Right lobe of liver (tissue), 6 donors: ENCODE results near the gene SCFD2. TPM values are rescaled to one million over a fixed set of nuclear protein-coding genes. Genes with fewer than 3 reads are reported as not detected.

ENCODE experiments used
- ATAC-seq, 4 donors: fragments of 200-7000 bp; cut with Tn5 transposase; one replicate each; pipeline ENCODE4 v1.9.1; 2020; ENCODE audit warnings: mild to moderate bottlenecking in 4 of 4, moderate library complexity in 4 of 4
- DNase-seq, 3 donors: peaks; one replicate each; pipeline ENCODE4 v3.0.0-alpha.2; 2020
- H3K27ac ChIP-seq, 3 donors: fragments of 200-600 bp; one replicate each; pipeline ENCODE4 v1.8.0; 2022
- H3K27me3 ChIP-seq, 2 donors: fragments of 200-600 bp; one replicate each; pipeline ENCODE4 v1.8.0; 2022
- H3K36me3 ChIP-seq, 4 donors: fragments of 200-600 bp; sonication (generic) in 1 of 4; one replicate each; pipeline versions ENCODE4 v1.5.1 to v1.8.0; 2017 to 2022; ENCODE audit warnings: control low read depth in 1 of 4
- H3K4me1 ChIP-seq, 4 donors: fragments of 200-600 bp; sonication (generic) in 1 of 4; one replicate each; pipeline versions ENCODE4 v1.5.1 to v1.8.0; 2017 to 2022; ENCODE audit warnings: control low read depth in 1 of 4
- H3K4me3 ChIP-seq, 3 donors: fragments of 200-600 bp; one replicate each; pipeline ENCODE4 v1.8.0; 2022
- H3K9me3 ChIP-seq, 4 donors: fragments of 200-600 bp; sonication (generic) in 1 of 4; one replicate each; pipeline versions ENCODE4 v1.5.1 to v1.8.0; 2017 to 2022; ENCODE audit warnings: control low read depth in 1 of 4
- CTCF ChIP-seq, 4 donors: fragments of 200-600 bp in 3 of 4; fragments of 450-650 bp in 1 of 4; IDR thresholded peaks; one replicate each; pipeline versions ENCODE4 v1.5.1 to v1.8.0; 2016 to 2022; ENCODE audit warnings: antibody characterized with exemption in 4 of 4, mild to moderate bottlenecking in 2 of 4
- POLR2A ChIP-seq: fragments of 450-650 bp; IDR thresholded peaks from one replicate; pipeline ENCODE4 v1.6.1; 2017; ENCODE audit warnings: antibody characterized with exemption, mild to moderate bottlenecking
- WGBS: methylation state at CpG from one replicate; pipeline ENCODE4 v1.1.6; 2018; ENCODE audit warnings: low coverage, low lambda C conversion rate; ENCODE audit not compliant: insufficient coverage; ENCODE audit errors: missing lambda C conversion rate; 5-methylcytosine and 5-hydroxymethylcytosine counted together
- intact Hi-C, 2 donors: fragments of 100-400 bp; cut with DNase I; formaldehyde crosslinking; loops; one replicate each; pipeline versions ENCODE4 v1.11.2 to v1.14.1; 2022
- total RNA-seq, 6 experiments: library from RNA; depleted of rRNA in 2 of 6; stranded (reverse); fragments of >200 nt in 2 of 6; fragmentation: NEBNext Ultra II Directional in 3 of 6; extraction: Animal tissue kit (Norgen Biotek cat#: 25700) in 3 of 6; gene quantifications; one replicate each; pipeline versions ENCODE4 v1.1.0 to v1.2.4, GENCODE V29; 2016 to 2023
- donor health status: DM: no; HTN: yes; CAD: no.
- donor health status: DM: no; HTN: no; CAD: no.
- donor health status: DM: no; HTN: no; CAD: no.
- donor health status: DM: no; HTN: yes; CAD: no.
- donor health status: DM: no; HTN: yes; CAD: no.

SCFD2 gene
- total RNA-seq, 6 experiments from 2014 or later, result 7.6 to 17.1 (median 10.3) TPM

GRCh38 chr4:53113431-53114225 is 252.2 kb downstream of the SCFD2 start:
- Histone ChIP-seq H3K27me3 (no peaks in the 10 kb centered on the region), H3K36me3 (no peaks in the 10 kb centered on the region), H3K4me3 (no peak overlapping the region), H3K9me3 (no peaks in the 10 kb centered on the region), H3K27ac (no peak overlapping the region), H3K4me1 (no peaks in the 10 kb centered on the region)
- intact Hi-C loops, result no loop called here
- 95% methylated on average over 2 of the region's 2 CpGs for WGBS
- DNase-seq (no peak), ATAC-seq (no peak)
- no peak for TF ChIP-seq CTCF (IDR thresholded peaks at IDR 0.05)
- TF ChIP-seq POLR2A, result no peak

- no peak overlapping the region for H3K4me3 ChIP-seq
- no peak for DNase-seq
- TF ChIP-seq CTCF (IDR thresholded peaks at IDR 0.05) (no peak), POLR2A (no peak)
- no peaks in the 10 kb centered on the region for H3K36me3 ChIP-seq
- no peaks in the 10 kb centered on the region for H3K9me3 ChIP-seq
- no peaks in the 10 kb centered on the region for H3K4me1 ChIP-seq
- intact Hi-C loops, result no loop called here
- no peak for ATAC-seq
- no peak overlapping the region for H3K27ac ChIP-seq
- no peaks in the 10 kb centered on the region for H3K27me3 ChIP-seq
- 73% methylated on average over 6 of the region's 6 CpGs for WGBS
Measured at GRCh38 chr4:53105313-53105712, 260.5 kb downstream of the SCFD2 start.

DNA sequence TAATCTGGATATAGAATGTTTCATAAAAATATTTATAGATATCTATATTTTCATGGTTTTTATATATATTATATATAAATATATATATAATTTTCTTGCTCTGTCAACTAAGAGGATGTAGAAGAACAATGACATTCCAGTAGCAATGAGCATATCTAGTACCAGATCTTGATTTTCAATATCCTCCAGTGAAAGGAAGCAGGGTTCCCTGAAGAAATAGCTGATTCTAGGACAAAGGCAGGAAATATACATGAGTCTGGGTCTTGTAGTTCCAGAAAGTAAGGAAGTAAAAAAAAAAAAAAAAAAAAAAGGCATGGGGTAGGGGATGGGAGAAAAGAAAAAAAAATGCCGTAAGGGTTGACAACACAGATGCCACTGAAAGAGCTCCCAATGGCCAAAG is 262.4 kb downstream of the SCFD2 start:
- TF ChIP-seq CTCF (IDR thresholded peaks at IDR 0.05), result no peak
- TF ChIP-seq POLR2A, result no peak
- H3K9me3 ChIP-seq, result no peaks in the 10 kb centered on the region

DNA sequence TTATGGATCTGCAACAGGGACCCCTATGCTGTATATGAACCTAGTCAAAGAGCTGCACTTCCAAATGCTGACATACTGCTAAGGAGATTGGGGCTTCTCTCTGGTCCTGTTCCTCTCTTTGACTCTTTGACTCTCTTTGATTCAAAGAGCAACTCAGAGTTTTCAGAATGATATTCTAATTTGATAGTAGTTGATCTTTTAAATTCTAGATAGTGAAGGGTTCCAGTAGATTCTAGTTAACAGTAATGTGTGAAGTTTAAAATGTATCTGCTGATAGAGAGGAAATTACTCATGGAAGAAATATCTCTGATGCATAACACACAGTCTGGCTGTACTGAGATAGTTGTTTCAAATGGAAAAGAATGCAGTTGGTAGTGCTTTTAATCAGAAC is 264.7 kb downstream of the SCFD2 start:
- DNase-seq (no peak), ATAC-seq (peak in 3 of 4 donors; percentile 15 to 56 (median 36))
- H3K4me1 ChIP-seq, result no peaks in the 10 kb centered on the region
- H3K9me3 ChIP-seq, result no peaks in the 10 kb centered on the region
- H3K27ac ChIP-seq, result no peak overlapping the region
- no peak overlapping the region for H3K4me3 ChIP-seq
- TF ChIP-seq CTCF (IDR thresholded peaks at IDR 0.05) (no peak), POLR2A (no peak)
- no peaks in the 10 kb centered on the region for H3K27me3 ChIP-seq
- intact Hi-C loops, result no loop called here
- no peaks in the 10 kb centered on the region for H3K36me3 ChIP-seq

More for the DNA sequence above, 262.4 kb downstream of the SCFD2 start:
- intact Hi-C loops, result no loop called here
- no peaks in the 10 kb centered on the region for H3K36me3 ChIP-seq
- peak in 2 of 4 donors; percentile 61 to 68 for ATAC-seq
- no peak for DNase-seq
- no peaks in the 10 kb centered on the region for H3K27me3 ChIP-seq
- H3K4me1 ChIP-seq, result no peaks in the 10 kb centered on the region
- no peak overlapping the region for H3K4me3 ChIP-seq
- 67% methylated on average over 1 of the region's 1 CpG for WGBS
- no peak overlapping the region for H3K27ac ChIP-seq
